ENCODE measurements around the gene SLC45A1.

DNA sequence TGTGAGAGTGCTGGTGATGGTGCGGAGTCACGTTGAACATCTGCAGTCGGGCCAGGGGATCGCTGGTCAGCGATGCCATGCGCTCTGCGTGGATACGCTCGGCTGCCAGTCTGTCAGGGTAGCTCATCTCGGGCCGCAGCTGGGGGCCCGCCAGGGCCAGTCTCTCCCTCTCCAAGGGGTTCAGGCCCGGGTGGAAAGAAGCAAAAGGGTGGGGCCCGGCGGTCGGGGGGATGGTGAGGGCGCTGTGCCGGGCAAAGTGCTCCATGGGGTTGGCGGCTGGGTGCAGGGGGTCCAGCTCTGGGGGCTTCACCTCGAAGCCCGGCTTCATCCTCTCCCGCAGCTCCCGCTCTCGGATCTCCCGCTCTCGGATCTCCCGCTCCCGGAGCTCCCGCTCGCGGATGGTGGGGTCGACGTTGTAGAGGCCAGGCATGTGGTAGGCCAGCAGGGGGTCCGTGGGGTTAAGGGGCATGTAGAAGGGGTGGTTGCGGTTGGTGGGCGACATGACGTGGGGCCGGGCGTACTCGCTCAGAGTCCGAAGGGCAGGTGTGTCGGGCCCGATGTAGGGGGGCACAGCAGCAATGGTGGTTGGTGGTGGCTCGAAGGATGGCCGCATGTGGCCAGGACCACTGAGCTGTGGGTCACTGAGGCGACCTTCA, 40.5 kb downstream of the SLC45A1 start:
- TF ChIP-seq CTCF (IDR thresholded peaks at IDR 0.05; ENCODE audit: low read depth, low read length) = no peak
- TF ChIP-seq EZH2phosphoT487 (IDR thresholded peaks at IDR 0.05; ENCODE audit: low read depth) = no peak
